Activated CD8-positive, alpha-beta T cell treated with anti-CD3 and anti-CD28 coated beads, Interleukin-2, amount 10 ng/mL, durations not matched to agents 7 days and 5 days (primary cell): ENCODE results near the gene FOXN1. TPM values are rescaled to one million over a fixed set of nuclear protein-coding genes. Genes with fewer than 3 reads are reported as not detected.

Experiments
- ATAC-seq: fragments of 150-1000 bp; cut with Tn5 transposase; one replicate; pipeline ENCODE4 v1.10.0; 2021; ENCODE audit warnings: moderate library complexity
- CTCF ChIA-PET: fragments of 350-600 bp; sonication (Branson Sonifier 250); formaldehyde crosslinking; loops from one replicate; lab custom pipeline; 2021; ENCODE audit warnings: antibody characterized with exemption; lab: Charles Lee
- POLR2A ChIA-PET: fragments of 350-600 bp; sonication (Branson Sonifier 250); formaldehyde crosslinking; loops from one replicate; lab custom pipeline; 2021; ENCODE audit warnings: antibody characterized with exemption; lab: Charles Lee
- DNase-seq: peaks from one replicate; pipeline ENCODE4 v3.0.0-alpha.2; 2020
- H3K27ac Mint-ChIP-seq: one replicate; pipeline ENCODE4 v1.8.0; 2021; ENCODE audit warnings: mild to moderate bottlenecking, mixed read lengths
- H3K27me3 Mint-ChIP-seq: one replicate; pipeline ENCODE4 v1.8.0; 2021; ENCODE audit warnings: low read depth, mixed read lengths
- H3K36me3 Mint-ChIP-seq: one replicate; pipeline ENCODE4 v1.8.0; 2021; ENCODE audit warnings: low read depth, mixed read lengths
- H3K4me1 Mint-ChIP-seq: one replicate; pipeline ENCODE4 v1.8.0; 2021; ENCODE audit warnings: low read depth, mixed read lengths
- H3K4me3 Mint-ChIP-seq: one replicate; pipeline ENCODE4 v1.8.0; 2021; ENCODE audit warnings: mild to moderate bottlenecking, mixed read lengths
- H3K9me3 Mint-ChIP-seq: one replicate; pipeline ENCODE4 v1.8.0; 2022; ENCODE audit warnings: mixed read lengths; ENCODE audit not compliant: insufficient read depth
- total RNA-seq, 2 experiments: library from RNA; stranded (reverse); gene quantifications; one replicate each; pipeline ENCODE4 v1.2.3, GENCODE V29; 2021

FOXN1 gene
- total RNA-seq, 2 experiments from 2014 or later = not detected

GRCh38 chr17:28494445-28495188 is 11.5 kb upstream of the FOXN1 start:
- ChIA-PET POLR2A (no interaction called here), CTCF (interaction anchor here (0.9 to 2.6 kb wide), 10 partner anchors 9 to 167 kb away, joined by 3 to 16 read pairs (median 5); partner anchors contain the start of genes SDF2 and SUPT6H)
- Mint-ChIP-seq H3K9me3 (no peaks in the 10 kb centered on the region), H3K27ac (no peak overlapping the region), H3K36me3 (no peaks in the 10 kb centered on the region), H3K4me3 (no peak overlapping the region), H3K4me1 (no peaks in the 10 kb centered on the region), H3K27me3 (peaks cover 2% of the 10 kb centered on the region)
- DNase-seq (peak; percentile 83), ATAC-seq (peak; percentile 89)

GRCh38 chr17:28495635-28496034 is 10.5 kb upstream of the FOXN1 start:
- POLR2A ChIA-PET = no interaction called here
- no peaks in the 10 kb centered on the region for H3K4me1 Mint-ChIP-seq
- no peaks in the 10 kb centered on the region for H3K36me3 Mint-ChIP-seq
- ATAC-seq (no peak), DNase-seq (no peak)
- H3K9me3 Mint-ChIP-seq = no peaks in the 10 kb centered on the region
- no peak overlapping the region for H3K4me3 Mint-ChIP-seq
- no peak overlapping the region for H3K27ac Mint-ChIP-seq
- CTCF ChIA-PET = interaction anchor here (0.9 to 2.6 kb wide), 13 partner anchors 9 to 166 kb away, joined by 3 to 16 read pairs (median 5); partner anchors contain the start of genes ALDOC, SDF2 and SUPT6H
- H3K27me3 Mint-ChIP-seq = peaks cover 2% of the 10 kb centered on the region

- H3K4me3 Mint-ChIP-seq = no peak overlapping the region
- no peaks in the 10 kb centered on the region for H3K4me1 Mint-ChIP-seq
- H3K27ac Mint-ChIP-seq = no peak overlapping the region
- H3K9me3 Mint-ChIP-seq = no peaks in the 10 kb centered on the region
- DNase-seq (no peak), ATAC-seq (no peak)
- ChIA-PET POLR2A (no interaction called here), CTCF (interaction anchor here (0.6 to 1.4 kb wide), 2 partner anchors 11 to 52 kb away, joined by 3 read pairs; no protein-coding TSS in a partner anchor)
- H3K36me3 Mint-ChIP-seq = no peaks in the 10 kb centered on the region
- no peaks in the 10 kb centered on the region for H3K27me3 Mint-ChIP-seq
These were observed 8.2 kb upstream of the FOXN1 start for GRCh38 chr17:28497931-28498330.

- Mint-ChIP-seq H3K27me3 (no peaks in the 10 kb centered on the region), H3K27ac (no peak overlapping the region), H3K36me3 (no peaks in the 10 kb centered on the region), H3K4me1 (no peaks in the 10 kb centered on the region), H3K9me3 (no peaks in the 10 kb centered on the region), H3K4me3 (no peak overlapping the region)
- POLR2A ChIA-PET = interaction anchor here (0.6 kb wide), 1 partner anchor 26 kb away, joined by 3 read pairs; no protein-coding TSS in a partner anchor
- DNase-seq (no peak), ATAC-seq (no peak)
- CTCF ChIA-PET = interaction anchor here (0.5 to 1.4 kb wide), 3 partner anchors 41 to 121 kb away, joined by 3 read pairs; no protein-coding TSS in a partner anchor
These were observed 7.3 kb upstream of the FOXN1 start for GRCh38 chr17:28498652-28499363.

GRCh38 chr17:28499364-28499664 is 6.8 kb upstream of the FOXN1 start:
- POLR2A ChIA-PET = interaction anchor here (0.6 kb wide), 1 partner anchor 25 kb away, joined by 3 read pairs; no protein-coding TSS in a partner anchor

GRCh38 chr17:28499684-28500357 is 6.3 kb upstream of the FOXN1 start:
- peaks cover 2% of the 10 kb centered on the region for H3K27me3 Mint-ChIP-seq
- no peaks in the 10 kb centered on the region for H3K36me3 Mint-ChIP-seq
- CTCF ChIA-PET = interaction anchor here (1.1 to 1.5 kb wide), 2 partner anchors 40 to 49 kb away, joined by 3 read pairs; no protein-coding TSS in a partner anchor
- no peak overlapping the region for H3K4me3 Mint-ChIP-seq
- no peaks in the 10 kb centered on the region for H3K9me3 Mint-ChIP-seq
- no peaks in the 10 kb centered on the region for H3K4me1 Mint-ChIP-seq
- ATAC-seq (no peak), DNase-seq (no peak)
- H3K27ac Mint-ChIP-seq = no peak overlapping the region
- POLR2A ChIA-PET = interaction anchor here (0.6 kb wide), 1 partner anchor 25 kb away, joined by 3 read pairs; no protein-coding TSS in a partner anchor

More at GRCh38 chr17:28499364-28499664, 6.8 kb upstream of the FOXN1 start:
- no peaks in the 10 kb centered on the region for H3K4me1 Mint-ChIP-seq
- H3K27me3 Mint-ChIP-seq = no peaks in the 10 kb centered on the region
- DNase-seq (no peak), ATAC-seq (no peak)
- H3K36me3 Mint-ChIP-seq = no peaks in the 10 kb centered on the region
- H3K4me3 Mint-ChIP-seq = no peak overlapping the region
- H3K9me3 Mint-ChIP-seq = no peaks in the 10 kb centered on the region
- CTCF ChIA-PET = interaction anchor here (1.1 to 1.4 kb wide), 2 partner anchors 41 to 50 kb away, joined by 3 read pairs; no protein-coding TSS in a partner anchor
- H3K27ac Mint-ChIP-seq = no peak overlapping the region

- ATAC-seq (no peak), DNase-seq (no peak)
- CTCF ChIA-PET = interaction anchor here (1.5 kb wide), 1 partner anchor 48 kb away, joined by 3 read pairs; no protein-coding TSS in a partner anchor
- H3K4me3 Mint-ChIP-seq = no peak overlapping the region
- no peak overlapping the region for H3K27ac Mint-ChIP-seq
- H3K9me3 Mint-ChIP-seq = no peaks in the 10 kb centered on the region
- H3K27me3 Mint-ChIP-seq = peaks cover 4% of the 10 kb centered on the region
- POLR2A ChIA-PET = no interaction called here
- no peaks in the 10 kb centered on the region for H3K4me1 Mint-ChIP-seq
- no peaks in the 10 kb centered on the region for H3K36me3 Mint-ChIP-seq
These were observed 5.3 kb upstream of the FOXN1 start for GRCh38 chr17:28500712-28501379.

- ChIA-PET POLR2A (no interaction called here), CTCF (interaction anchor here (1.2 to 1.5 kb wide), 2 partner anchors 11 to 47 kb away, joined by 3 read pairs; no protein-coding TSS in a partner anchor)
- Mint-ChIP-seq H3K4me1 (no peaks in the 10 kb centered on the region), H3K27ac (no peak overlapping the region), H3K36me3 (no peaks in the 10 kb centered on the region), H3K27me3 (peaks cover 4% of the 10 kb centered on the region), H3K4me3 (no peak overlapping the region), H3K9me3 (no peaks in the 10 kb centered on the region)
- ATAC-seq (no peak), DNase-seq (no peak)
These were observed 4.5 kb upstream of the FOXN1 start for GRCh38 chr17:28501421-28502284.

- no peak for ATAC-seq
- no peaks in the 10 kb centered on the region for H3K9me3 Mint-ChIP-seq
- ChIA-PET POLR2A (no interaction called here), CTCF (interaction anchor here (0.6 to 2.2 kb wide), 5 partner anchors 8 to 679 kb away, joined by 3 to 8 read pairs (median 3); no protein-coding TSS in a partner anchor)
- peaks cover 4% of the 10 kb centered on the region for H3K27me3 Mint-ChIP-seq
- H3K4me3 Mint-ChIP-seq = no peak overlapping the region
- H3K27ac Mint-ChIP-seq = no peak overlapping the region
- no peak for DNase-seq
- no peaks in the 10 kb centered on the region for H3K36me3 Mint-ChIP-seq
- H3K4me1 Mint-ChIP-seq = no peaks in the 10 kb centered on the region
These were observed 2.7 kb upstream of the FOXN1 start for GRCh38 chr17:28503420-28503819.

GRCh38 chr17:28506763-28507487 is 777 bp downstream of the FOXN1 start:
- Mint-ChIP-seq H3K4me3 (no peak overlapping the region), H3K27me3 (peaks cover 4% of the 10 kb centered on the region), H3K4me1 (no peaks in the 10 kb centered on the region), H3K27ac (no peak overlapping the region), H3K9me3 (no peaks in the 10 kb centered on the region), H3K36me3 (no peaks in the 10 kb centered on the region)
- ChIA-PET POLR2A (no interaction called here), CTCF (no interaction called here)
- DNase-seq (no peak), ATAC-seq (no peak)
